Glomerular endothelial cell (primary cell): ENCODE data around the gene SPANXA2. TPM values are rescaled to one million over a fixed set of nuclear protein-coding genes. Genes with fewer than 3 reads are reported as not detected.
"Not testable (repeated sequence)": the region's sequence is repeated elsewhere in the genome, so short reads cannot be mapped to it uniquely, and the experiment has no call there.

ENCODE experiments used
- DNase-seq: peaks from one replicate; pipeline ENCODE4 v3.0.0-alpha.2; 2011; ENCODE audit warnings: low read depth, low spot score; ENCODE audit errors: extremely low read depth
- total RNA-seq: library from RNA; depleted of rRNA; stranded (reverse); fragments of >200 nt; gene quantifications from 2 replicates; pipeline ENCODE4 v1.2.3, GENCODE V29; 2015

The SPANXA2 gene
- total RNA-seq, result not detected in 2 replicates

GRCh38 chrX:141589408-141589807, at the start of gene SPANXA2:
SPANXA2 (plus strand) TSS chrX:141589708; CDS start chrX:141589768, 60 bp downstream.
- not testable (repeated sequence) for DNase-seq

- DNase-seq, result not testable (repeated sequence)
These were observed 47.0 kb upstream of the SPANXA2 start for GRCh38 chrX:141542551-141542950.

- not testable (repeated sequence) for DNase-seq
These were observed 4.9 kb upstream of the SPANXA2 start, which contains the start of gene SPANXA1 for GRCh38 chrX:141584638-141585037. SPANXA1 (minus strand) TSS chrX:141584738; CDS start chrX:141584678, 60 bp downstream.

GRCh38 chrX:141609111-141609510, 19.6 kb downstream of the SPANXA2 start:
- DNase-seq, result no peak

GRCh38 chrX:141619336-141619735, 29.8 kb downstream of the SPANXA2 start:
- DNase-seq, result no peak

GRCh38 chrX:141632124-141632523, 42.6 kb downstream of the SPANXA2 start:
- no peak for DNase-seq

GRCh38 chrX:141638550-141638949, 49.0 kb downstream of the SPANXA2 start:
- DNase-seq, result no peak

Other genes with a start within 250 kb of the SPANXA2 start
- not detected in 2 replicates for gene SPANXA1, start 5.0 kb upstream of the SPANXA2 start, total RNA-seq
- not detected in 2 replicates for gene SPANXD, start 109.0 kb downstream of the SPANXA2 start, total RNA-seq
- not detected in 2 replicates for gene MAGEC3, start 248.6 kb downstream of the SPANXA2 start, total RNA-seq